Activated CD8-positive, alpha-beta memory T cell treated with anti-CD3 and anti-CD28 coated beads for 4 hours (primary cell): ENCODE measurements around the gene ZNF544.

Experiments
- DNase-seq, 2 donors: peaks; one replicate each; pipeline ENCODE4 v3.0.0-alpha.2; 2020; ENCODE audit warnings: low read depth in 2 of 2

The ZNF544 gene

DNA sequence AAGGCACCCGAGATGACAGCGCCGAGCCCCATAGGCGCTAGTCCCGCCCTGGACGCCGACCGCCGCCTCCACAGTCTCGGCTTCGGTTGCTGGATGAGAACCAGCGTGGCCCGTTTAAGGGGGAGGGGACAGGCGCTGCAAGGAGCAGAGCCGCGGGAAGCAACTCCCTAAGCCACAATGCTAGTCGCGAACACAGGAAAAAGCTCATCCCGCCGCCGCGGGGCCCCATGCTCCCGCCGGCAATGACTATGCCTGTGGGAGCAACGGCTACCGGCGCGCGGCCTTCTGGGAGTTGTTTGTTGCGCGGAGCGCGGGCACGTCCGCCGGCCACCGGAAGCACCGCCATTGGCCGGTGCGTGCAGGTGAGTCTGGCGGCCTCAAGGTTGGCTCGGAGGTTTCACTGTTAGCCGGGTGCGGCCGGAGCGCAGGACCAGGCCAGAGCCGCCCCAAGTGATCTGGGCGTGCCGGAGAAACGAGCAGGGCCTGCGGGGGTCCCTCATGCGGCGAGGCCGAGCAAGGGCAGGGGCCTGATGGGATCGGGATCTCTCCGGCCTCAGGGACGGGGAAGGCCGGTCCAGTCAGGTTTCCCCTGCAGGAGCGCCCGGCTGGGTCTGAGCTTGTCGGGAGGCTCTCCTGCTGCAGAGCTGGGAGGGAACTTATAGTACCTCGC is at the start of gene ZNF544:
Gene ZNF544, plus strand, starts transcription at position 330 of the 670 bp plus-strand sequence. CDS start 15,110 bp downstream, outside the sequence.
- DNase-seq = peak; percentile 3 to 19

DNA sequence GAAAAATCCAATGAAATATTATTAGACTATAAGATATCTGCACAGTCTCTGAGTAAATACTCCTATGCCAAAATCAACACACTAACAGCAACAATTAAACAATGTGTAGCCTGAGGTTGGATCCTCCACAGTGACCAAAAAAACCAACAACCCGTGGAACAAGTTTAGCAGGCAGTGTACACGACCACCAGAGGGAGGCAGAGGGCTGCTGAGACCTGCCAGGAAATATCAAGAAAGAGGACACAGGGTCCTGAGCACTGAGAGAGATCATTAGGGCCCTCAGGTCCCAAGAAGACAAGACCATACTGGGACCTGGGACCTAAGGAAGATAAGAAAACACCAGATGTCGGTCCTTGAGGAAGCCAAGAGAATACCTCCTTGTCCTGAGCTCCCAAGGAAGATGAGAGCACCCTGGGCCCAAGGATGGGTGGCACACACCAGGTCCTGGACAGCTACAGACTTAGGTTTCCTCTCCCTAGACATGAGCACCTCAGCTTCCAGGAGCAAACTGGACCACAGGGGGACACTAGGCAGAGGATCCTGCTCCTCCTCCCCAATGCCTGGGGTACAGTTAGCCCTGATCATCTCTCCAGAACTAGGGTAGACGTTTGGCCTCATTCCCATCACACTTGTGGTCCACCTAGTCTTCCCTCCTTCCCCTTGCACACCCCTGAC is 46.7 kb upstream of the ZNF544 start:
- peak; percentile 35 to 39 for DNase-seq

DNA sequence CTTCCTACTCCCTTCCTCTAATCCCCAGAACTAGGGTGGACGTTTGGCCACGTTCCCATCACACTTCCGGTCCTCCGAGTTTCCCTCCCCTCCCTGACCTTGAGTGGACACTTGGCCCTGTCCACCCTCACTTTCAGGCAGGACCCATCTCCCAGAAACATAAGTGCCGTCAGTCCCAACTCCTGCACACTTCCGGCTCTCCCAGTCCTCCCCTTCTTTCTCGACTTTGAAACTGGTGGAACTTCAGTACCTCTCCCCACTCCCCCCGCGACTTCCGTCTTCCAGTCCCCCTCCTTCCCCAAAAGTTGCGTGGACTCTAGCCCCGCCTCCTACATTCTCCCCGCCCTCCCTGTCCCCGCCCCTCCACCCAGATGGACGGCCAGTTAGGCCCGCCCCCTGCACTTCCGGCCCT is 46.1 kb upstream of the ZNF544 start:
- DNase-seq = peak; percentile 68 to 77

DNA sequence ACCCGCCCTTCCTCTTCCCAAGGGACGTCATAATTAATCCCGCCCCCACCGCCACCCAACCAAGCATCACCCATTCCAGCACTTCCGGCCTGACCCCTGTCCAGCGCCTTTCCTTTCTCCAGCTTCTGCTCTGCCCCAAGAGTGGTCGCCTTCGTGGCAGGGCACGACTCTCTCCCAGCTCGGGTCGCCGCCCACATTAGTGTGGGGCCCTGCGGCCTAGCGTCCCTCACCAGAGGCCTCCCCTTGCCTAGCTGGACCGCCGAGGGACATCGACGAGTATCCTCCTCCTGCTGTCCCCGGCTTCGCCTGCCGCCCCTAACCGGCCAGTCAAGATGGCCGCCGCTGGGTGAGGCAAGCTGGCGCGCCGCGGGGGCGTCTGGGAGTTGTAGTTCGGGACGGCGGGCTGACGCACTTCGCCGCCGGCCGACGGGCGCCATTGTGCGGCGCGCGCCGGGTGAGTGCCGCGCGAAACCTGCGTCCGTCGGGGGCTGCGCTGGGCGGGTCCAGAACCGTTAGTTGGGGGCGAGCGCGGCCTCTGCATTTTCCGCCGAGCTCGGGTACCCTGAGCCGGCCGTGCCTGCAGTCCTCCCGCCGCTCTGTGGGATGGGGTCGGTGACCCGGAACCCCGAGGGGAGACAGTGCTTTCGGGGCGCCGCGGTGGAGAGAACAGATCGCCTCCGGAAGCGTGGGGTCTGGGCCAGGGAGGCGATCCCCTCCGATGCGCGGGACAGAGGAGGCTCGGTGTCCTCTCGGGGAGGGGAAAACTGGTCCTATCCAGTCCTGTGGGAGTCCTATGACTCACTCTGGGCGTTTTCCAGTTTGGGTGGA is 45.5 kb upstream of the ZNF544 start, which contains the start of gene ZNF274:
Gene ZNF274, plus strand, starts transcription at position 73 of the 828 bp plus-strand sequence. CDS start 905 bp downstream, outside the sequence.
- DNase-seq = peak; percentile 85 to 87

DNA sequence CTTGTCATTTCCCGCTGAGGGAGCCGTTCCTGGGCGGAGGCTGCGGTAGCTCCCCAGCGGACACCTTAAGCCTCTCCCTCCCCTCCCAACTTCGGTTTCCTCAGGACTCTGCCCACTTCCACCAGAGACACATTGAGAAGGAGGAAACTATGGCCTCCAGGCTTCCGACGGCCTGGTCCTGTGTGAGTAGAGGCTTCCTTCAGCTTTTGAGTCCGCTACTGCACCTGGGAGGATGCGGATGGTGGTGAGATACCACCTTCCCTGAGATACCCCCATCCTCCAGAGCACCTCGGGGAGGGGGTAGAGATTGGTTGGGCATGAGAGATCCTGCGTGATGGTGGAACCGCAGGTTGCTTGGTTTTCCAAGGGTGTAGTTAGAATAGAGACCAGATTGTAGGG is 44.9 kb upstream of the ZNF544 start:
- DNase-seq = no peak

DNA sequence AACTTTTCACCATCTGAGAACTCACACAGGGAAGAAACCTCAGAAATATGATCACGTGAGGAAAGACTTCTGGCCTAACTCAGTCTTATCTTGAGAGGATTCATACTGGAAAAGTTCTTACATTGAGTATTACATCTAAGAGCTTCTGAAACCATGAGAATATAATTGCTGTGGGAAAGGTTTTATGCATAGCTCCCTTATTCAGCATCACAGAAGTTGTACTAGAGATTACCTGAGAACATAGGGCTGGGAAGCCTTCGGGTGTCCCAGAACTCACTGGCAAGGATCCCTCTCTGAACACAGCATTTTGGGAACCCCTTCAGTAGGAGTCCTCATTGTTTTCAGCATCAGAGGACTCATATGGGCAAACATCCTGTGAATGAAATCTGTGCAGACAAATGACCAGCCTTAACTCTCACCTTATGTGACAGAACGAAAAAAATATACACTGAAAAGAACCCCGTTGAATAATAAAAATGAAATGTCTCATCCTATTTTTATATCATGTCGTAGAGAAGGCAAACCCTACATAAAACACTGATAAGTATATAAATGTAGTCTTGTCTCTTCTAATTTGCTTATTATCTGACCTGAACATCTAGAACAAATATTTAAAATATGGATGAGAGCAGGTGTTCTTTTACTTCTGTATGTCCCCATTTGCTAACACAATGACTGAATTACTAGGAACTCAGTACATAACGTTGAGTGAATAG is 31.7 kb upstream of the ZNF544 start:
- no peak for DNase-seq

DNA sequence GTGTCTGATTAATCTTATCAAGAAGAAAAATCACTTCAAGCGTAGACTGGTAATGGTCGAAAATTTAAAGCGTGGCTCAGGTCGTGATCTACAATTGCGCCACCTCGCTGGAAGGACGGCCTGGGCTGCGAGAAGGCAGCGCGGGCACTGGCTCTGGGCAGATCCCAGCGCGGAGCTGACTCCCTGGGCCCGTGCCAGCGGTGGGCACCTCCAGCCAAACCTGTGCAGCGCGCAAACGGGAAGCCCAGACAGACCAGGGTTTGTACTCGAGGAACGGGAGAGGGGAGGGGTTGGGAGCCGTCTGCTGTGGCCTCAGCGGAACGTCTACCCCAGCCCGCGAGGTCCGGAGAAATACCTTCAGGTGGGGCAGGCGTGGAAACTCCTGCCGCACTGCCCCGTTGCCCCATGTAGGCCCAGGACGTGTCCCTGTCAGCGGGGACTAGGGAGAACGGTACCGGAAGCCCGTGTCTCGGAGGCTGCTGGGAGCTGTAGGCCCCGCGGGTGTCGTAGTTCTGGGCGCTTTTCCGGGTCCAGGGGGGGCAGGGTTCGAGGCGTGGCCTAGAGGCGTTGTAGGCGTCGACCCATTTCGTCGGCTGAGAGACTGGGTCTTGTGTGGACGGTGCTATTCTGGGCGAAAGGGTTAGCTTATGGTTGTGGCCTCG is 24.8 kb upstream of the ZNF544 start:
- DNase-seq = no peak

DNA sequence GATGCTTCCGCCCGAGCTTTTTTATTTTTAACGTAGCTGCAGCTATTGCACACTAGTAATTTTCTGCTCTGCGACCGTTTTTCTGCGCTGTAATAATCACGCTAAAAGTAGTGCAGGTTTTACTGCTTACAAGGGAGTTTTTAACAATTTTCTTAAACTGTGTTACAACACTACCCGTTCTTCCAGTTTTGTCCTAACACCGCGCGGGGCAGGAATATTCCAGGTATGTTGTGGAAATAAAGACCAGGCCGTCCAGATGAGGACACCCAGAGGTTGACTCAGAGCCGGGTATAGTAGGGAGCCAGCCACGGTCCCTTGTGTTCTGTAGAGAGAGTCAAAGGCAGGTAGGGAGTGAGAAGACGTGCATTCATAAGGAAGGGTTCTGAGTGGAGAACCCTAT is 24.1 kb upstream of the ZNF544 start:
- no peak for DNase-seq

DNA sequence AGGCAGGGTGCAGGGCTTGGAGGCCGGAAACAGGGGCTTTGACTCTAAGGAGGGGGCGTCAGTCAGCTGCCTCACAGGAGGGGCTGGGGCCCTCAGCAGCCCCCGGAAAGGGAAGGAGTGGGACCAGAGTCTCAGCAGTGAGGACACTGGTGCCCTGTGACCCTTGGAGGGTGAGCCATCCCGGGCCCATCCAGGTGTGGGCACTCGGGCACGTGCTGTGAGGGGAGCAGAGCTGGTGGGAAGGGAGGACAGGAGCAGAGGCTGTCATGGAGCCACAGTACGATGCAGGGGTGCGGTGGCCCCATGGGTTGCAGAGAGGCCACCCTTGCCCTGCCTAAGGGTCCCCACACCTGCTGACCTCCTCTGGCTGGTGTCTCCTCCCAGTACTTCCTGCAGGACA is 19.1 kb upstream of the ZNF544 start:
- no peak for DNase-seq

DNA sequence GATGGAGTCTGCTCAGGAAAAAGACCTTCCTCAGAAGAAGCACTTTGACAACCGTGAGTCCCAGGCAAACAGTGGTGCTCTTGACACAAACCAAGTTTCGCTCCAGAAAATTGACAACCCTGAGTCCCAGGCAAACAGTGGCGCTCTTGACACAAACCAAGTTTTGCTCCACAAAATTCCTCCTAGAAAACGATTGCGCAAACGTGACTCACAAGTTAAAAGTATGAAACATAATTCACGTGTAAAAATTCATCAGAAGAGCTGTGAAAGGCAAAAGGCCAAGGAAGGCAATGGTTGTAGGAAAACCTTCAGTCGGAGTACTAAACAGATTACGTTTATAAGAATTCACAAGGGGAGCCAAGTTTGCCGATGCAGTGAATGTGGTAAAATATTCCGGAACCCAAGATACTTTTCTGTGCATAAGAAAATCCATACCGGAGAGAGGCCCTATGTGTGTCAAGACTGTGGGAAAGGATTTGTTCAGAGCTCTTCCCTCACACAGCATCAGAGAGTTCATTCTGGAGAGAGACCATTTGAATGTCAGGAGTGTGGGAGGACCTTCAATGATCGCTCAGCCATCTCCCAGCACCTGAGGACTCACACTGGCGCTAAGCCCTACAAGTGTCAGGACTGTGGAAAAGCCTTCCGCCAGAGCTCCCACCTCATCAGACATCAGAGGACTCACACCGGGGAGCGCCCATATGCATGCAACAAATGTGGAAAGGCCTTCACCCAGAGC is 16.2 kb upstream of the ZNF544 start:
- no peak for DNase-seq

DNA sequence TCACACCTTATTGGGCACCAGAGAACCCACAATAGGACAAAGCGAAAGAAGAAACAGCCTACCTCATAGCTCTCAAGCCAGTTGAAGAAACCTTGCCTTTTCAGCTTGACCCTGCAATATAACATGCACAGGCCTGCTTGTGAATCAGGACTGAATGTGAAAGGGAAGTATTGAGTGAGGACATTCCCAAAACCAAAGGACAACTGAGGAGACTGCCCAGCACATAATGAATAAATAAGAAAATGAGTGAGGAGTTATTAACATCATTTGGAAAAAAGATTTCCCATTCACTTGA is 15.7 kb upstream of the ZNF544 start:
- DNase-seq = no peak

DNA sequence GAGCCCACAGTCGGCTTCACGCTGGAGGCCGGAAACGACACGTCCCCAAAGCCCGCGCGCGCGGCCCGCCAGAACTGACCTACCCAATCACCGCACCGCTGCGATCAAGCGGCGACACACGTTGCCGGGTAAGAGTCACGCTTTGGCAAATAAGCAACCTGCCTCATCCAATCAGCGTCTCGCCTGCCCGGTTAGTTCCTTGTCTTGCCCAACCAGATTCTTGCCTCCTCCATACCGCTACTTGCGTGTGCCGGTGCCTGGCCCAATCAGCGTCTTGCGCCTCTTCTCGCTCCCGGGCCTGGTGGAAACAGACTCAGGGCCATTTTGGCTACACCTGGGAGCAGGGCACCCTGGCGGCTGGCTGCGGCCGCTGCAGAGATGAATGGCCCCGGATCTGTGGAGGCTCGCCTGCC is 11.6 kb upstream of the ZNF544 start:
- no peak for DNase-seq

DNA sequence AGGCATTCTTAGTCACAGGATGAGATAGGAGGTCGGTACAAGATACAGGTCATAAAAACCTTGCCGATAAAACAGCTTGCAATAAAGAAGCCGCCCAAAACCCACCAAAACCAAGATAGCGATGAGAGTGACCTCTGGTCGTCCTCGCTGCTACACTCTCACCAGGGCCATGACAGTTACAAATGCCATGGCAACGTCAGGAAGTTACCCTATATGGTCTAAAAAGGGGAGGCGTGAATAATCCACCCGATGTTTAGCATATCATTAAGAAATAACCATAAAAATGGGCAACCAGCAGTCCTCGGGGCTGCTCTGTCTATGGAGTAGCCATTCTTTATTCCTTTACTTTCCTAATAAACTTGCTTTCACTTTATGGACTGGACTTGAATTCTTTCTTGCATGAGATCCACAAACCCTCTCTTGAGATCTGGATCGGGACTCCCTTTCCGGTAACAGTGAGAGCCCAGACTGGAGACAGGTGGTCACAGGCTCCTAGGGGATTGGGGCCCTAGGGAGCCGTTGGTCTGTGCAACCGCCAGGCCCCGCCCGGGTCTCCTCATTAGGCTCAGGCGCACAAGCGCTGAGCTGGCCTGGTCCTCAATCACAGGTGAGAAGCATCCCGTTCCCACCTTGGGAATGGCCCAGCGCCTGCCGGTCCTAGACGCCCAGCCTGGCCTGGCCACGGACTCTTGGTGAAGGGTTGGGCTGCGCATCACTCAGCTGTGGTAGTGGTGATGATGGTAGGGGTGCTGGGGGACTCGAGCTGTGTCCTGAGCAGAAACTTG is 10.9 kb upstream of the ZNF544 start:
- no peak for DNase-seq

DNA sequence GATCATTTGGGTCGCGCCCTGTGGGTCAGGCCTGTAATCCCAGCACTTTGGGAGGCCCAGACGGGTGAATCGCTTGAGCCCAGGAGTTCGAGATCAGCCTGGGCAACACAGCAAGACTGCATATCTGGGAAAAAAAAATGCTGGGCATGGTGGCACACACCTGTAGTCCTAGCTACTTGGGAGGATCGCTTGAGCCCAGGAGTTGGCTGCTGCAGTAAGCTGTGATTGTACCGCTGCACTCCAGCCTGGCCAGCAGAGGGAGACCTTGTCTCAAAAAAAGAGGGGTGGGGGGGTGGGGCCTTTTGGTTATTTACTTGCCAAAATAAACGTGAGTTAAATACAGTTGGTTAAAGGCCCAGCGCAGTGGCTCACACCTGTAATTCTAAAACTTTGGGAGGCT is 9.8 kb upstream of the ZNF544 start:
- DNase-seq = no peak

DNA sequence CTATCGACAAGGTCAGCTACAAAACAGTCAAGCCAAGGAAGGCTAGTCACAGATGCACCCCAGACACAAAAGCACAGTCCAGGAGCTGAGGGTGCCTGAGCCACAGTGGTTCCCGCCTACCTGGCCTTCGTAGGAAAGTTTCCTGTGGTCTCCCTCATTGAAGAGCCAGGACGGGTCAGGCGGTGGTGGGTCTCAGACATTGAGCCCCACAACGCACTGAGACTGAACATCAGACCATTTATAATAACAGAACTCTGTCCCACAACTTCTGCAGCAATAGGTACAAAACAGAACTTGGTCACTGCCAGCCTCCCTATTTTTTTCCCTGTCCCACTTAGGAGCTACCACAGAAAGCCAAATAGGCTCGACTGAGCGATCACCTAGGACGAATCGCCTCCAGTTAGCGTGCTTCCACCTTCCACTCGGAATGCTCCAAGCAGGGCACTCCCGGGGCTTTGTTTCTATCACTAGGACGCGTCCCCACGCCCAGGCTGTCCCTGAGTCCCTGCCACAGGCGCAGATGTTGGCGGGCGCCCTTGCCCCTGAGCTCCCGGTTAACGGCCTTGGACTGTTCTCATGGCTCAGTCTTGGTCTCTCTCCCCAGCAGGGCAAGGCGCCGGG is 640 bp upstream of the ZNF544 start:
- DNase-seq = no peak

DNA sequence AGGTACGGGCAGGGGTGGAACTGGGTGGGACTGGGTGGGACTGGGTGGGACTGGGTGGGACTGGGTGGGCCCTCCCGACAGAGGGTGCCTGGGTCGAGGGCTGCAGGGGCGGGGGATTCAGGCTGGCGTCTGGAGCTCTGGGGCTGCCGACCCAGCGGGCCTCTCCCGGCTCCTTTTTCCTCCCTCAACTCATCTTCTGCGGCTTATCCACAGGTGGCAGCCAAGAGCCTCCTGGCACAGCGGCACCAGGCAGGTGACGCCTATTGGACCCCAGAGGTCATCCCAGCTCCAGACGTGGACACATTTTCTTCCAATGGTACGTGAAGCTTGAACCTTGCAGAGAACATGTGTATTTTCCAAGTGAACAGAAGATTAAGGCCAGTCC is 533 bp downstream of the ZNF544 start:
- no peak for DNase-seq

DNA sequence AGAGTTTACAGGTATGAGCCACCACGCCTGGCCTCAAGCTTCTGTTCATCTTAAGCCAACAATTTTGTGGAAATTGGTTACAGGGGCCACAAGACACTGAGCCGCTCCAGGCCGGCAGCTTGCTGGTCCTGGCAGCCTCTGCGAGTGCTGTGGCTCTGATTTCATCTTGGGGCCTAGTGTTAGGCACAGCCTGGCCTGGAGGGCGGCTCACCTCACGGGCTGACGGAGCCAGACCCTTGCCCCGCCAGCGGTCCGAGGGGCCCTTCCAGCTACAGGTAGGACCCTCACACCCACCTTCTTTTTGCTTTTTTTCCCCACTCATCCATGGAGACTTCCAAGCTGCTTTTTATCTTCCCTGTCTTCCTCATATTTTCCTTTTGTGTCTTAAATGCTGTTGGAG is 8.6 kb downstream of the ZNF544 start:
- no peak for DNase-seq

DNA sequence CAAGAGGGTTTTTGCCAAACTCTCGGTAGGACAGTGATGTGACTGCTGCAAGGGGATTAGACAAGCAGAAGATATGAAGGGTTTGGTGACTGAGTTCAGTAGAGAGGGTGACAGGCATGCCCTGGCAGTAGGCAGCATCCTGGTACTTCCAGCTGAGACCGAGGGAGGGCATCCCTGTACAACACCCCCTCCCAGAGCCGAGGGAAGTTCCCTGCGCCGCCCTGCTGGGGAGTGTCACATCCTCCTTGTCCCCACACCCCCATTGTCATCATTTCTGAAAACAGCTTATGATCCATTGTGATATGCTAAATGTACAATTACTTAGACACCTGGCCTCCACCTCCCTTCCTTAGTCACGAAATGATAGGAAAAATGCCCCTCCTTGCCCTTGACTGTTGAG is 14.6 kb downstream of the ZNF544 start:
- no peak for DNase-seq

DNA sequence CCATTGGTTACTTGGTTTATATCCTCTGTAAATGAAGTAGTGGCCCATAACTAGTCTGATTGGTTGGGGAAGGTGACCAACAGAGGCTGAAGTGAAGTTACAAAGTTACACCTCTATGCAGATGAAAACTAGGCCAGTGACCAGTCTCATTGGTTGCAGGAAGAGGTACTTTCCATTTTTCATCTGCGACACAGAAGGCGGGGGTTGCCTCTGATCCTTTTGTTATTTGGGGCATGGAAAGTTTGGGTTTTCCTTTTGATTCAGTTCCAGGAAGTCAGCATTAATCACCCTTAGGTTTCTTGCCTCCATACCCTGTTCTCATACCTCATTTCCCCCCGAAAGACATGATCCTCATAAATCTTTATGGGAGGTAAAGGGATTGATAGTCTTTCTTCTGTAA is 20.2 kb downstream of the ZNF544 start:
- no peak for DNase-seq
